Astrocyte (in vitro differentiated cells and primary cell): ENCODE data around the gene CTRB1. TPM values are rescaled to one million over a fixed set of nuclear protein-coding genes. Genes with fewer than 3 reads are reported as not detected.

Experiments
- DNase-seq: peaks from one replicate; pipeline ENCODE4 v3.0.0-alpha.2; 2010; ENCODE audit warnings: low read depth
- FAIRE-seq: peaks from 2 replicates; lab custom pipeline; 2011; peaks lifted over from hg19 to GRCh38; lab: Jason Lieb, UNC
- H2AFZ ChIP-seq: 2 replicates; pipeline ENCODE4 v1.6.0; 2012; ENCODE audit warnings: low read depth, low read length, inconsistent platforms
- H3K27ac ChIP-seq: 2 replicates; pipeline ENCODE4 v1.5.1; 2011; ENCODE audit warnings: low read depth, low read length, inconsistent platforms
- H3K27me3 ChIP-seq: 2 replicates; pipeline ENCODE4 v1.6.0; 2011; ENCODE audit warnings: low read length, inconsistent platforms; ENCODE audit not compliant: insufficient read depth
- H3K36me3 ChIP-seq: 2 replicates; pipeline ENCODE4 v1.5.1; 2011; ENCODE audit warnings: low read length, inconsistent platforms; ENCODE audit not compliant: insufficient read depth
- H3K4me1 ChIP-seq: 2 replicates; pipeline ENCODE4 v1.5.1; 2011; ENCODE audit warnings: low read length, inconsistent platforms; ENCODE audit not compliant: insufficient read depth
- H3K4me2 ChIP-seq: 2 replicates; pipeline ENCODE4 v1.6.0; 2012; ENCODE audit warnings: low read length, inconsistent platforms
- H3K4me3 ChIP-seq: 2 replicates; pipeline ENCODE4 v1.5.1; 2011; ENCODE audit warnings: low read depth, mild to moderate bottlenecking, low read length, inconsistent platforms; ENCODE audit not compliant: insufficient read depth
- H3K79me2 ChIP-seq: 2 replicates; pipeline ENCODE4 v1.6.0; 2012; ENCODE audit warnings: mild to moderate bottlenecking, low read length, inconsistent platforms; ENCODE audit not compliant: insufficient read depth
- H3K9ac ChIP-seq: 2 replicates; pipeline ENCODE4 v1.6.0; 2012; ENCODE audit warnings: mild to moderate bottlenecking, low read length, inconsistent platforms
- H3K9me3 ChIP-seq: 2 replicates; pipeline ENCODE4 v1.5.1; 2012; ENCODE audit warnings: low read depth, mild to moderate bottlenecking, low read length, inconsistent platforms; ENCODE audit not compliant: insufficient read depth
- H4K20me1 ChIP-seq: 2 replicates; pipeline ENCODE4 v1.6.0; 2012; ENCODE audit warnings: low read length, inconsistent platforms; ENCODE audit not compliant: insufficient read depth
- H3K27ac Mint-ChIP-seq: one replicate; pipeline ENCODE4 v1.8.0; 2021; ENCODE audit warnings: mild to moderate bottlenecking, mixed read lengths; ENCODE audit not compliant: unreplicated experiment
- H3K27me3 Mint-ChIP-seq: one replicate; pipeline ENCODE4 v1.8.0; 2021; ENCODE audit warnings: low read depth, mixed read lengths; ENCODE audit not compliant: unreplicated experiment
- H3K36me3 Mint-ChIP-seq: one replicate; pipeline ENCODE4 v1.8.0; 2021; ENCODE audit warnings: low read depth, mixed read lengths; ENCODE audit not compliant: unreplicated experiment
- H3K4me1 Mint-ChIP-seq: one replicate; pipeline ENCODE4 v1.8.0; 2021; ENCODE audit warnings: low read depth, mixed read lengths; ENCODE audit not compliant: unreplicated experiment
- H3K4me3 Mint-ChIP-seq: one replicate; pipeline ENCODE4 v1.8.0; 2021; ENCODE audit warnings: mild to moderate bottlenecking, moderate library complexity, mixed read lengths; ENCODE audit not compliant: unreplicated experiment
- H3K9me3 Mint-ChIP-seq: one replicate; pipeline ENCODE4 v1.8.0; 2021; ENCODE audit warnings: mild to moderate bottlenecking, mixed read lengths; ENCODE audit not compliant: unreplicated experiment
- CTCF ChIP-seq: IDR thresholded peaks from 2 replicates; pipeline ENCODE4 v1.5.1; 2011; ENCODE audit warnings: low read depth, mild to moderate bottlenecking, inconsistent platforms, low read length, moderate library complexity; ENCODE audit not compliant: insufficient read depth
- EZH2 ChIP-seq: IDR thresholded peaks from 2 replicates; pipeline ENCODE4 v1.6.1; 2012; ENCODE audit warnings: mild to moderate bottlenecking, low read length, inconsistent platforms; ENCODE audit not compliant: insufficient read depth
- total RNA-seq: library from RNA; stranded (reverse); gene quantifications from 2 replicates; pipeline ENCODE4 v1.2.1, GENCODE V29; 2021

Gene CTRB1
- total RNA-seq, 1 donor from 2014 or later = not detected

GRCh38 chr16:75229172-75230031 lies 10.6 kb downstream of the CTRB1 start:
- no peak for DNase-seq
- Mint-ChIP-seq H3K36me3 (peaks cover 2% of the 10 kb centered on the region), H3K4me3 (no peak overlapping the region), H3K4me1 (peaks cover 24% of the 10 kb centered on the region), H3K27ac (no peak overlapping the region), H3K27me3 (no peaks in the 10 kb centered on the region), H3K9me3 (no peaks in the 10 kb centered on the region)
- Histone ChIP-seq H3K79me2 (peaks cover 43% of the 10 kb centered on the region), H3K4me3 (no peak overlapping the region), H3K27me3 (no peaks in the 10 kb centered on the region), H3K4me1 (peaks cover 7% of the 10 kb centered on the region), H3K36me3 (peaks cover 28% of the 10 kb centered on the region), H2AFZ (no peak overlapping the region), H3K9ac (no peak overlapping the region), H4K20me1 (peaks cover 78% of the 10 kb centered on the region), H3K9me3 (no peaks in the 10 kb centered on the region), H3K27ac (no peak overlapping the region), H3K4me2 (no peak overlapping the region)
- FAIRE-seq = no peak
- TF ChIP-seq EZH2 (no peak), CTCF (no peak)

- Histone ChIP-seq H3K4me3 (no peak overlapping the region), H3K9me3 (no peaks in the 10 kb centered on the region), H3K4me1 (peaks cover 11% of the 10 kb centered on the region), H3K36me3 (peaks cover 35% of the 10 kb centered on the region), H3K27ac (no peak overlapping the region), H4K20me1 (peaks cover 82% of the 10 kb centered on the region), H3K27me3 (no peaks in the 10 kb centered on the region), H2AFZ (no peak overlapping the region), H3K9ac (peak overlapping the region; percentile 29), H3K79me2 (peaks cover 55% of the 10 kb centered on the region), H3K4me2 (no peak overlapping the region)
- Mint-ChIP-seq H3K4me1 (peaks cover 24% of the 10 kb centered on the region), H3K4me3 (no peak overlapping the region), H3K36me3 (peaks cover 3% of the 10 kb centered on the region), H3K27ac (peak overlapping the region; percentile 84), H3K27me3 (no peaks in the 10 kb centered on the region), H3K9me3 (no peaks in the 10 kb centered on the region)
- DNase-seq (no peak), FAIRE-seq (no peak)
- TF ChIP-seq EZH2 (no peak), CTCF (no peak)
Observed at GRCh38 chr16:75230471-75231110, 11.8 kb downstream of the CTRB1 start.
